PFSK-1 (cell line): ENCODE data around the gene CYTH3.

Experiments used
- FOXP2 ChIP-seq: optimal IDR thresholded peaks from 2 replicates; pipeline ENCODE3; 2011; ENCODE audit warnings: borderline replicate concordance, control low read depth, inconsistent platforms; ENCODE audit not compliant: insufficient read depth; ENCODE audit errors: extremely low read length, extremely low read depth
- POLR2AphosphoS5 ChIP-seq: IDR thresholded peaks from 2 replicates; pipeline ENCODE4 v1.6.1; 2012; ENCODE audit warnings: low read depth, mild to moderate bottlenecking, control low read depth, low read length, moderate library complexity
- SIN3A ChIP-seq: IDR thresholded peaks from 2 replicates; pipeline ENCODE4 v1.6.1; 2012; ENCODE audit warnings: mild to moderate bottlenecking, low read length, moderate library complexity, borderline replicate concordance; ENCODE audit not compliant: insufficient read depth
- TAF1 ChIP-seq: IDR thresholded peaks from 2 replicates; pipeline ENCODE4 v1.6.1; 2012; ENCODE audit warnings: low read length, control low read depth, borderline replicate concordance; ENCODE audit not compliant: insufficient read depth
- TF ChIP-seq, protein P1 (sequence below), 2 experiments: IDR thresholded peaks; 2 replicates each; pipeline versions ENCODE4 v1.6.1 to v1.8.0; 2011 to 2012; ENCODE audit warnings: low read depth in 2 of 2, low read length in 2 of 2, control low read depth in 1 of 2, inconsistent platforms in 1 of 2, mild to moderate bottlenecking in 1 of 2, moderate library complexity in 1 of 2; ENCODE audit not compliant: insufficient read depth in 1 of 2

CYTH3 gene

DNA sequence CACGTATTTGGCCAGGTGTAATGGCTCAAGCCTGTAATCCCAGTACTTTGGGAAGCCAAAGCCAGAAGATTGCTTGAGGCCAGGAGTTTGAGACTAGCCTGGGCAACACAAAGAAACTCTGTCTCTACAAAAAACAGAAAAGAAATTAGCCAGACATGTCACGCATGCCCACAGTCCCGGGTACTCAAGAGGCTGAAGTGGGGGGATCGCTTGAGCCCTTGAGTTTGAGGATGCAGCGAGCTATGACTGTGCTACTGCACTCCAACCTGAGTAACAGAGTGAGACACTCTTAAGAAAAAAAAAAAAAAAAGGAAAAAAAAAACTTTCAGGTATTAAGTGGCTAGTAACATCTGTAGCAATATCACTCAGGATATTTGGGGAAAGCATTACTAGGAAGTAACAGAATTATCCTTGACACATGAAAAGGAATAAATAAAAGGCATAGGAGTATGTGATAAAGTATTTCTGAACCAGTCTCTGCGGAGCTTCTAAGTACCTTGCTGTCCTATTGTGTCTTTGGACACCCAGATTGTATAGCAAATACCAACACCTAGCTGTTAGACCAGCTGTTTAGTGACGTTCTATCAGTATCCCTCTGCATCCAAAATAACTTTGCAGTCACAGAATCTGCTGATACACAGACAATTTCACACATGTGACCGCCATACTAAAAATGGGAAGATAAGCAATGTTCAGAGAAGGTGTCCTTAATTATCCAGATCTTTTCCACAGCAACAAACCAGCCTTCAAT, 74.4 kb downstream of the CYTH3 start:
- no peak for TF ChIP-seq SIN3A
- no peak for TF ChIP-seq POLR2AphosphoS5
- TF ChIP-seq FOXP2: no peak
- TF ChIP-seq, protein P1, sequence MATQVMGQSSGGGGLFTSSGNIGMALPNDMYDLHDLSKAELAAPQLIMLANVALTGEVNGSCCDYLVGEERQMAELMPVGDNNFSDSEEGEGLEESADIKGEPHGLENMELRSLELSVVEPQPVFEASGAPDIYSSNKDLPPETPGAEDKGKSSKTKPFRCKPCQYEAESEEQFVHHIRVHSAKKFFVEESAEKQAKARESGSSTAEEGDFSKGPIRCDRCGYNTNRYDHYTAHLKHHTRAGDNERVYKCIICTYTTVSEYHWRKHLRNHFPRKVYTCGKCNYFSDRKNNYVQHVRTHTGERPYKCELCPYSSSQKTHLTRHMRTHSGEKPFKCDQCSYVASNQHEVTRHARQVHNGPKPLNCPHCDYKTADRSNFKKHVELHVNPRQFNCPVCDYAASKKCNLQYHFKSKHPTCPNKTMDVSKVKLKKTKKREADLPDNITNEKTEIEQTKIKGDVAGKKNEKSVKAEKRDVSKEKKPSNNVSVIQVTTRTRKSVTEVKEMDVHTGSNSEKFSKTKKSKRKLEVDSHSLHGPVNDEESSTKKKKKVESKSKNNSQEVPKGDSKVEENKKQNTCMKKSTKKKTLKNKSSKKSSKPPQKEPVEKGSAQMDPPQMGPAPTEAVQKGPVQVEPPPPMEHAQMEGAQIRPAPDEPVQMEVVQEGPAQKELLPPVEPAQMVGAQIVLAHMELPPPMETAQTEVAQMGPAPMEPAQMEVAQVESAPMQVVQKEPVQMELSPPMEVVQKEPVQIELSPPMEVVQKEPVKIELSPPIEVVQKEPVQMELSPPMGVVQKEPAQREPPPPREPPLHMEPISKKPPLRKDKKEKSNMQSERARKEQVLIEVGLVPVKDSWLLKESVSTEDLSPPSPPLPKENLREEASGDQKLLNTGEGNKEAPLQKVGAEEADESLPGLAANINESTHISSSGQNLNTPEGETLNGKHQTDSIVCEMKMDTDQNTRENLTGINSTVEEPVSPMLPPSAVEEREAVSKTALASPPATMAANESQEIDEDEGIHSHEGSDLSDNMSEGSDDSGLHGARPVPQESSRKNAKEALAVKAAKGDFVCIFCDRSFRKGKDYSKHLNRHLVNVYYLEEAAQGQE (IDR thresholded peaks at IDR 0.05; ENCODE audit: insufficient read depth in 1 of 2, low read depth in 2 of 2, low read length in 2 of 2): no peak
- no peak for TF ChIP-seq TAF1

GRCh38 chr7:6193709-6194108, 78.7 kb downstream of the CYTH3 start:
- TF ChIP-seq TAF1 (no peak), POLR2AphosphoS5 (no peak), SIN3A (no peak)
- TF ChIP-seq, protein P1 (IDR thresholded peaks at IDR 0.05; ENCODE audit: insufficient read depth in 1 of 2, low read depth in 2 of 2, low read length in 2 of 2): no peak

DNA sequence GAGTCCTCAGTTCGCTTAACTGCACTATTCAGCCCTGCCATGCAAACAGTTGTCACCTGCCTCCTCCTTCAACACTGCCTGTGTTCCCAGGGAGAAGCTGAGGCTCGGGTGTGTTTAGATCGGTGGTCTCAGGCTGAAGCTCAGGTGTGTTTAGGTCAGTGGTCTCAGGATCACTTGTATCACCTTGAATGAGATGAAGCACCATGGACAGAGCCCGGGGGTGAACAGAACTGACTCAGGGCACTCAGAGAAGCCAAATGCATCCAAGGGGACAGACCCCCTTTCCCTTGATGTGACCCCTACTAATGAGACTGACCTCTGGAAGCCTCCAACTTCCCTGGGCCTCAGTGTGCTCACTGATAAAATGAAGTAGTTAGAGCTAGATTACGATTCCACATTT, 84.0 kb downstream of the CYTH3 start:
- TF ChIP-seq, protein P1 (IDR thresholded peaks at IDR 0.05; ENCODE audit: insufficient read depth in 1 of 2, low read depth in 2 of 2, low read length in 2 of 2): peak; percentile 69 to 89
- TF ChIP-seq POLR2AphosphoS5: no peak

DNA sequence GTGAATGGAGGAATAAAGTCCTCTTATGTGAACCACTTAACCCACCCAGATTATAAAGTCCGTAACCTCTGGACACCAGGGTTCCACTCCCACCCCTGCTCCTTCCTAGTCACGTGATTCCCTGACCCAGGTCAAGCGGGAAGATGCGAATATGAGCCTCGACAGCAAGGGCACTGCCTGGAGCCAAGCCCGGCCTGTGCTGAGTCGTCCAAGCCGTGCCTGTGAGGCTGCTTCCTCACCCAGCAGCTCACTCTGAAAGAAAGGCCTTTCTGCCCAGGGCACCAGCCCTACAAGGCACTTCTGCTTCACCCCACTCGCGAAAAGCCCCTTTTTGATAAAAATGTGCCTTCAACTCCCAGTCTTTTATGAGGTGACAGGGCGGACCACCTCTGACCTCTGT, 85.8 kb downstream of the CYTH3 start:
- TF ChIP-seq TAF1 (no peak), FOXP2 (no peak), SIN3A (no peak), POLR2AphosphoS5 (no peak)
- TF ChIP-seq, protein P1 (IDR thresholded peaks at IDR 0.05; ENCODE audit: insufficient read depth in 1 of 2, low read depth in 2 of 2, low read length in 2 of 2): no peak

GRCh38 chr7:6182993-6183392, 89.4 kb downstream of the CYTH3 start:
- TF ChIP-seq POLR2AphosphoS5 (no peak), SIN3A (no peak), FOXP2 (no peak), TAF1 (no peak)
- TF ChIP-seq, protein P1 (IDR thresholded peaks at IDR 0.05; ENCODE audit: insufficient read depth in 1 of 2, low read depth in 2 of 2, low read length in 2 of 2): no peak
